Heart right ventricle (tissue), 16 donors: Measurements from ENCODE around the gene MACROD2. TPM values are rescaled to one million over a fixed set of nuclear protein-coding genes. Genes with fewer than 3 reads are reported as not detected.

ENCODE experiments used
- ATAC-seq, 8 donors: fragments of 200-7000 bp; cut with Tn5 transposase; one replicate each; pipeline ENCODE4 v1.9.1; 2020; ENCODE audit warnings: mild to moderate bottlenecking in 8 of 8, moderate library complexity in 8 of 8, moderate number of reproducible peaks in 1 of 8
- DNase-seq, 2 donors: peaks; one replicate each; pipeline ENCODE4 v3.0.0-alpha.2; 2020
- H3K27ac ChIP-seq, 10 donors: fragments of 200-600 bp; sonication (generic) in 2 of 10; one replicate each; pipeline versions ENCODE4 v1.5.0 to v1.8.0; 2020 to 2022; ENCODE audit warnings: mild to moderate bottlenecking in 3 of 10
- H3K27me3 ChIP-seq, 7 donors: fragments of 200-600 bp; one replicate each; pipeline ENCODE4 v1.8.0; 2021 to 2022; ENCODE audit warnings: mild to moderate bottlenecking in 2 of 7
- H3K36me3 ChIP-seq, 9 donors: fragments of 200-600 bp; sonication (generic) in 1 of 9; one replicate each; pipeline versions ENCODE4 v1.5.0 to v1.8.0; 2020 to 2022; ENCODE audit warnings: mild to moderate bottlenecking in 2 of 9
- H3K4me1 ChIP-seq, 9 donors: fragments of 200-600 bp; sonication (generic) in 1 of 9; one replicate each; pipeline versions ENCODE4 v1.5.0 to v1.8.0; 2020 to 2022; ENCODE audit warnings: mild to moderate bottlenecking in 4 of 9
- H3K4me3 ChIP-seq, 10 donors: fragments of 200-600 bp; sonication (generic) in 2 of 10; one replicate each; pipeline versions ENCODE4 v1.5.0 to v1.8.0; 2020 to 2022; ENCODE audit warnings: mild to moderate bottlenecking in 7 of 10, moderate library complexity in 2 of 10
- H3K9me3 ChIP-seq, 11 donors: fragments of 200-600 bp in 10 of 11; sonication (generic) in 2 of 11; one replicate each; pipeline versions ENCODE4 v1.5.0 to v1.8.0; 2013 to 2022; ENCODE audit warnings: mild to moderate bottlenecking in 2 of 11, control low read depth in 1 of 11, moderate library complexity in 1 of 11
- CTCF ChIP-seq, 9 donors: fragments of 200-600 bp; sonication (generic) in 2 of 9; IDR thresholded peaks; one replicate each; pipeline versions ENCODE4 v1.5.0 to v1.8.0; 2021 to 2022; ENCODE audit warnings: antibody characterized with exemption in 9 of 9, mild to moderate bottlenecking in 5 of 9, moderate library complexity in 1 of 9
- WGBS, 2 donors: extraction: QIAGEN DNeasy Blood & Tissue Kit; methylation state at CpG; one replicate each; pipeline ENCODE4 v1.1.7; 2013; ENCODE audit warnings: inconsistent platforms in 1 of 2; 5-methylcytosine and 5-hydroxymethylcytosine counted together
- intact Hi-C, 10 donors: fragments of 100-400 bp; cut with DNase I; formaldehyde crosslinking; loops; one replicate each; pipeline versions ENCODE4 v1.11.1 to v1.14.2; 2022
- polyA plus RNA-seq, 2 donors: library from polyadenylated mRNA; stranded (reverse); fragments of 200-250 nt; gene quantifications; one replicate each; pipeline ENCODE4 v1.2.3, GENCODE V29; 2013
- total RNA-seq, 10 donors: library from RNA; stranded (reverse); fragmentation: NEBNext Ultra II Directional in 3 of 10; extraction: Animal tissue kit (Norgen Biotek cat#: 25700) in 3 of 10; gene quantifications; one replicate each; pipeline versions ENCODE4 v1.2.1 to v1.2.4, GENCODE V29; 2021 to 2023
- donor health status: Arrhythmogenic right ventricular cardiomyopathy.
- donor health status: ischemic (EF 13 %, LVEDD 7.1; RV severe dilation, severe dysfunction).
- donor health status: healthy with polysubstance abuse.
- donor health status: DM: no; HTN: yes; CAD: no.
- donor health status: DM: no; HTN: no; CAD: no.
- donor health status: ischemic (EF 25% LVEDD 6.9; RV normal size, moderate dysfunction).
- donor health status: ischemic (EF 25% LVEDD 5.7; RV mildly dilated, moderate dysfunction).
- donor health status: healthy.
- donor health status: DM: yes; HTN: yes; CAD: no.
- donor health status: Ischemic cardiomyopathy.
- donor health status: ischemic (EF 35%, LVEDD 5.7; RV mildly dilated, moderate dysfunction).
- donor health status: nonischemic (EF 11% LVEDD 7.7; RV severe dilation, severe dysfunction).
- donor health status: DM: yes; HTN: yes; CAD: no.
- donor health status: PGD.
- donor health status: ischemic (EF 29% LVEDD 5.4; RV normal size, mild dysfunction).
- donor health status: nonischemic (EF 23%, LVEDD 6.1; RV moderate dilation, normal function).

The MACROD2 gene
- total and polyA plus RNA-seq, 12 donors: 0.28 to 6.4 (median 4.1) TPM

- Histone ChIP-seq H3K36me3 (no peaks in the 10 kb centered on the region), H3K9me3 (peaks cover 0 to 32% (median 19%) of the 10 kb centered on the region in 11 donors), H3K27me3 (no peaks in the 10 kb centered on the region), H3K27ac (no peak overlapping the region), H3K4me1 (peaks cover 0 to 13% (median 0%) of the 10 kb centered on the region in 9 donors), H3K4me3 (no peak overlapping the region)
- no peak for DNase-seq
- intact Hi-C loops: loop anchor here in 1 of 10 donors (10.0 kb wide), 1 partner anchor 114 kb away; no protein-coding TSS in a partner anchor
- no peak for ATAC-seq
- 67 to 68% methylated on average over 2 of the region's 2 CpGs for WGBS, 2 donors
- TF ChIP-seq CTCF (IDR thresholded peaks at IDR 0.05): no peak
These were observed 2006.0 kb downstream of the MACROD2 start for GRCh38 chr20:16001286-16001685.

GRCh38 chr20:16003310-16003709, 2008.0 kb downstream of the MACROD2 start:
- DNase-seq (no peak), ATAC-seq (no peak)
- Histone ChIP-seq H3K27ac (no peak overlapping the region), H3K4me3 (no peak overlapping the region), H3K9me3 (peaks cover 0 to 12% (median 5%) of the 10 kb centered on the region in 11 donors), H3K27me3 (no peaks in the 10 kb centered on the region), H3K36me3 (no peaks in the 10 kb centered on the region), H3K4me1 (peaks cover 0 to 13% (median 0%) of the 10 kb centered on the region in 9 donors)
- TF ChIP-seq CTCF (IDR thresholded peaks at IDR 0.05): no peak
- intact Hi-C loops: loop anchor here in 1 of 10 donors (10.0 kb wide), 1 partner anchor 111 kb away; no protein-coding TSS in a partner anchor
- 69 to 90% methylated on average over 1 of the region's 1 CpG for WGBS, 2 donors

- Histone ChIP-seq H3K9me3 (peaks cover 0 to 5% (median 0%) of the 10 kb centered on the region in 11 donors), H3K4me3 (no peak overlapping the region), H3K4me1 (peaks cover 0 to 13% (median 0%) of the 10 kb centered on the region in 9 donors), H3K36me3 (no peaks in the 10 kb centered on the region), H3K27ac (no peak overlapping the region), H3K27me3 (no peaks in the 10 kb centered on the region)
- peak; percentile 24 to 38 for DNase-seq
- ATAC-seq: peak in 7 of 8 donors; percentile 77 to 98 (median 97)
- intact Hi-C loops: loop anchor here in 1 of 10 donors (10.0 kb wide), 1 partner anchor 111 kb away; no protein-coding TSS in a partner anchor
- 33 to 50% methylated on average over 18 of the region's 18 CpGs for WGBS, 2 donors
- no peak for TF ChIP-seq CTCF (IDR thresholded peaks at IDR 0.05)
These were observed 2009.0 kb downstream of the MACROD2 start for GRCh38 chr20:16004108-16004854.

DNA sequence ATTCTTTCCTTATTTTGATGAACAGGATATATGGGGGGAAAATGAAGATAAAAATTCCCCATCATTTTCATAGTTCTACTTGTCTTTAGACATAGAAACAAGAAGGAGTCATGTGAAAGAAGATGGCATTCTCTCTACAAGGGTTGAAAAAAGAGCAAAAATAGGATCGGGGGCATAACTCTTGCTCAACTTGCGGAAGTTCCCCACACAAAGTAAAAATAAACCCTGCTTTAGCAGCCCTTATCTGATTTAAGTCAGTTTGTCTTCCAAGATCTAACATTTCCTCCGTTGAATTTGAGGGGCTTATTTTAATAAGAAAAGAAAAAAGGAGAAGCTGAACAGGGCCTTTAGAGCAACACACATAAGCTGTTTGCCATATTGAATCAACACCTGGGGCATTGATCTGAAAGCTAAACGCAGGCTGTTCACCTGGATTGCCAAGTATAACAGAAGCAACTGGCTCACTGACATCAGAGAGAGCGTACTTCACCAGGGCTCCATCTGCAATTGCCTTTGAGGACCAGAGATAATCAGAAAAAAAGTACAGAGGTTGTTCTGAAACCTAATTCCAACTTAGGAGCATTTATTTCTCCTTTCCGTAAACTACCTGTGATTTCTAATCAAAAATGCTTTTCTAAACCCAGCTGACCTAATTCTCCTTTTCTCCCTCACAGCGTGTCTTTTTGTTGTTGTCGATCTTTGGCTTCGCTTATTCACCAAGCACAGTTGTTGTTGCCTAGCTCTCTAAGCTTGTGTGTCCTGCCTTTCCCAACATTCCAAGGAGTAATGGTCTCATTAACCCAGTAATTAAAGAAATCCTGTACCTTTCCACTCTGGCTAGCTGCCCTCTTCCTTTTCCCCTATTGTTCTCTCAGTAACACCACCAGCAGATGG, 2010.0 kb downstream of the MACROD2 start:
- ATAC-seq (no peak), DNase-seq (no peak)
- no peaks in the 10 kb centered on the region for H3K36me3 ChIP-seq
- H3K27ac ChIP-seq: no peak overlapping the region
- H3K4me1 ChIP-seq: peaks cover 0 to 13% (median 0%) of the 10 kb centered on the region in 9 donors
- H3K9me3 ChIP-seq: peaks cover 0 to 2% (median 0%) of the 10 kb centered on the region in 11 donors
- no peaks in the 10 kb centered on the region for H3K27me3 ChIP-seq
- 63 to 75% methylated on average over 9 of the region's 9 CpGs for WGBS, 2 donors
- TF ChIP-seq CTCF (IDR thresholded peaks at IDR 0.05): no peak
- H3K4me3 ChIP-seq: no peak overlapping the region
- intact Hi-C loops: loop anchor here in 1 of 10 donors (10.0 kb wide), 1 partner anchor 110 kb away; no protein-coding TSS in a partner anchor
